Stomach (tissue), 4 donors: ENCODE measurements around the gene VPS18.

Experiments
- CTCF ChIP-seq, 7 experiments: fragments of 450-650 bp in 4 of 7; fragments of 200-600 bp in 3 of 7; sonication (generic) in 3 of 7; IDR thresholded peaks; one replicate each; pipeline ENCODE4 v1.5.1; 2016 to 2019; ENCODE audit warnings: antibody characterized with exemption in 7 of 7, control low read depth in 2 of 7, mild to moderate bottlenecking in 1 of 7
- POLR2A ChIP-seq, 4 donors: fragments of 450-650 bp; IDR thresholded peaks; one replicate each; pipeline ENCODE4 v1.6.1; 2016; ENCODE audit warnings: antibody characterized with exemption in 4 of 4, control low read depth in 2 of 4, mild to moderate bottlenecking in 1 of 4, moderate library complexity in 1 of 4

- no peak for TF ChIP-seq CTCF (IDR thresholded peaks at IDR 0.05)
- no peak for TF ChIP-seq POLR2A (IDR thresholded peaks at IDR 0.05)
Measured at GRCh38 chr15:40867199-40867598, 27.1 kb upstream of the VPS18 start.
